NCI-H345 treated with DMSO at 0.1 percent for 48 hours (cell line): Measurements from ENCODE around the gene UQCC5.

Experiments used
- DNase-seq: peaks from one replicate; lab custom pipeline; 2025; ENCODE audit not compliant: unreplicated experiment; lab: John Stamatoyannopoulos, UW

Gene UQCC5

DNA sequence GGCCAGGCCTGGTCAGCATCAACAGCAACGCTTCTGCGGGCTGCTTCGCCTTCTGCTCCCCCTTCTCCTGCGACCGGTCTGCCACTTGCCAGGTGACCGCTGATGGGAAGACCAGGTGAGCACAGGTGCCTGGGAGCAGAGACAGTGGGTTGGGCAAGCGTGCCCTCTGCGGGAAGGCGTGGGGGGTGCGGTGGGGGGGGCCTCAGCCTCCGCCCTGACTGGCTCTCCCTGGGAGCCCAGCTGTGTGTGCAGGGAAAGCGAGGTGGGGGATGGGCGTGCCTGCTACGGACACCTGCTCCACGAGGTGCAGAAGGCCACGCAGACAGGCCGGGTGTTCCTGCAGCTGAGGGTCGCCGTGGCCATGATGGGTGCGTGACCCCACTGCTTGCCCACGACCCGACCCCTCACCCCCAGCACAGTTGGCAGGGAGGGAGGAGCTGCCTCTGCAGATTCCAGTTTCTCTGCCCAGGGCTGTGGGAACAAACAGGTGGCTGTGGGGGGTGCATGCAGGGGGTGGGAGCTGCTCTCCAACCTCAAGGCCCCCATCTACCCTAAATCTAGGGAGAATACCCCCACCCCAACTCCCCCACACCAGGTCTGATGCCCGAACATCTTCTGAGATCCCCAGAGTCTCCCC, 32.5 kb upstream of the UQCC5 start:
- no peak for DNase-seq

GRCh38 chr3:52504977-52505376, 31.4 kb upstream of the UQCC5 start:
- no peak for DNase-seq

- no peak for DNase-seq
These were observed 30.0 kb upstream of the UQCC5 start for GRCh38 chr3:52506266-52506966.

- no peak for DNase-seq
These were observed 29.0 kb upstream of the UQCC5 start for GRCh38 chr3:52507359-52507758.

DNA sequence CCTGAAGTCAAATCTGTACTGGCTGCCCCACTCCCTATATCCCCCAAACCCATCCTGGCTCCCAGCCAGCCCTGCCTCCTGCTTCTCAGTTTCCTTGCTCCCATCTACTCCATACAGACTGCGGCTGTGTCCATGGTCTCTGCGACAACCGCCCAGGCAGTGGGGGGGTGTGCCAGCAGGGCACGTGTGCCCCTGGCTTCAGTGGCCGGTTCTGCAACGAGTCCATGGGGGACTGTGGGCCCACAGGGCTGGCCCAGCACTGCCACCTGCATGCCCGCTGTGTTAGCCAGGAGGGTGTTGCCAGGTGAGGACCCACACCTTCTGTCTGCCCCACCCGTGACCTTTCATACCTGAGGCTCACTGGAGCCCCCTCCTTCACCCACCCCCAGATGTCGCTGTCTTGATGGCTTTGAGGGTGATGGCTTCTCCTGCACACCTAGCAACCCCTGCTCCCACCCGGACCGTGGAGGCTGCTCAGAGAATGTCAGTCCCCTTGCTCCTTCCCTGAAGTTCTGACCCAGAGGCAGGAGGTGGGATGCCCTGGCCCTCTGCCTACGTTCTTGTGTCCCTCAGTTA, 26.6 kb upstream of the UQCC5 start:
- no peak for DNase-seq

- no peak for DNase-seq
These were observed 24.9 kb upstream of the UQCC5 start for GRCh38 chr3:52511509-52511908.

GRCh38 chr3:52512105-52512504, 24.3 kb upstream of the UQCC5 start:
- no peak for DNase-seq

GRCh38 chr3:52512727-52513126, 23.7 kb upstream of the UQCC5 start:
- DNase-seq = no peak

GRCh38 chr3:52513281-52513680, 23.1 kb upstream of the UQCC5 start:
- no peak for DNase-seq

DNA sequence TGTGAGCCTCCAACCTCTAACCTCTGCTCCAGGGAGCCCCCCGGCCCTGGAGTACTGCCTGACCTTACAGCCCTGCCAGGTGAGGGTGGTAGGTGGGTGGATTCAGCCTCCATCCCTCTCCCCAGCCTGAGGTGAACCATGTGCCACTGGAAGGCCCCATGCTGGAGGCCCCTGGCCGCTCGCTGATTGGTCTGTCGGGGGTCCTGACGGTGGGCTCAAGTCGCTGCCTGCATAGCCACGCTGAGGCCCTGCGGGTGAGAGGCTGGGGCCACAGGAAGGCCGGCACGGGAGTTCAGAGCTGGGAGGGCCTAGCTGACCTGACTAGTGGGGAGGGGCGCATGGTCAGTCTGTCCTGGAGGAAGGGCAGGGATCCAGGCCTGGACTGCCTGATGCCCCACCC, 21.8 kb upstream of the UQCC5 start:
- DNase-seq = no peak

DNA sequence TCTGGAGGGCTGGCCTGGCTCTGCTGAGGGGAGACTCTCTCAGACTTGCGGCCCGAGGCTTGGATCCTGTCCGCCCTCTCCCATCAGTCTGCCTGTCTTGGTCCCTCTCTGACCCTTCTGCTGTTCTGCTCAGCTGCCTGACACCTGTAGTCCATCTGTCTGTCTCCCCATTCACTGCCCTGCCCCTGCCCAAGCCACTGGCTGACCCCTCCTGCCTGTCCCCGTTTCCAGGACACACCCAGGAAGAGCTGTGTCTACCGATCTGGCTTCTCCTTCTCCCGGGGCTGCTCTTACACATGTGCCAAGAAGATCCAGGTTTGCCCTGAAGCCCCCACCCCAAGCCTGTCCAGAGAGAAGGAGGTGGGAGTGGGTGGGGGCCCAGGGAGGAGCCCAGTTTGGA, 21.2 kb upstream of the UQCC5 start:
- DNase-seq = no peak

DNA sequence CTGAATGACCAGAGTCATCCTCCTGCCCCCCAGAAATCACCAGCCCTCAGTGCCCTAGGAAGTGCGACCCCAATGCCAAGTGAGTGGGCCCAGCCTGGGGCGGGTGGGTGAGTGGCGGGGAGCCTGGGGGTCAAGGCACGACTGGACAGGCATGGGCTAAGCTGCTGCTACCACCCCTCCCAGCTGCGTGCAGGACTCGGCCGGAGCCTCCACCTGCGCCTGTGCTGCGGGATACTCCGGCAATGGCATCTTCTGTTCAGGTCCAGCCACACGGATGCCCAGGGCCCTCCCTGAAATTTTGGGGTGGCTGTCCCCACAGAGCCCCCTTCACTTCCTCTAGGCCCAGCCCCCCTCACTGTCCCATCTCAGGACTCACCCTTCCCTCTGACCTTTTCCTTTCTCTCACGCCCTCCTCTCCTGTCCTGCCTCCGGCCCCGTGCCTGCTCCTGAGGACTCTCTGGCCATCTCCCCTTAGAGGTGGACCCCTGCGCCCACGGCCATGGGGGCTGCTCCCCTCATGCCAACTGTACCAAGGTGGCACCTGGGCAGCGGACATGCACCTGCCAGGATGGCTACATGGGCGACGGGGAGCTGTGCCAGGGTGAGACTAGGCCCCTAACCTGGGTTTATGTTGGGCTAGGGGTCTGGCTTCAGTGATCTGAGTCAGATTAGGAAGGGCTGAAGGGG, 19.8 kb upstream of the UQCC5 start:
- no peak for DNase-seq

DNA sequence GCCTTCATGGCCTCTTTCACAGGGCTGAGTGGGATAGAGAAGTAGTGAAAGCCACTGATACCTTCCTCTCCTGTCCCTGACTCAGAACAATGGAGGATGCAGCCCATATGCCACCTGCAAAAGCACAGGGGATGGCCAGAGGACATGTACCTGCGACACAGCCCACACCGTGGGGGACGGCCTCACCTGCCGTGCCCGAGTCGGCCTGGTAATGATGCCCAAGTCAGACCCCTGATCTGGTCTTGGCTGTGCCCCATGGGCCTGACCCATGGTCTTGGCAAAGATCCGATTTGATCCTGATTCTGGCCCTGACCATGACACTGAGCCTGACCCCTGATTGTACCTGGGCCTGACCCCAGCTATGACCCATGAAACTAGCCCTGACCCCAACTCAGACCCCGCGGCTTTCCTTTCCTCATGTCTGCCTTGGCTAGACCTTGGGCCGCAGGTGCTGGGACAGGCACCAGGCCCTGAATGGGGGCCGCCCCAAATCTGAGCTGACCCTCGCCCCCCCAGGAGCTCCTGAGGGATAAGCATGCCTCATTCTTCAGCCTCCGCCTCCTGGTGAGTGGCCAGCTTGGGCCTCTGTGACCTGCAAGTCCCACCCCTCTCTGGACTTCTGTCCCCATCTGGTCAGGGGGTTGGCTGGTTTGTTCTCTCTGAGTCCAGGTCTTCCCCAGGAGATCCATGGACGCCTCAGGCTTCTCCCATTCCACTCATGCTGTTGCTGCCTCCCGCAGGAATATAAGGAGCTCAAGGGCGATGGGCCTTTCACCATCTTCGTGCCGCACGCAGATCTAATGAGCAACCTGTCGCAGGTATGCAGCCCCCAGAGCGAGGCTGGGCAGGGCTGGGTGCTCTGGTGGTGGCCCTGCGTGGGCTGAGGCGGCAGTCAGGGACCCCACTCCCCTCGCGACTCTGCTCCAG, 18.3 kb upstream of the UQCC5 start:
- no peak for DNase-seq

GRCh38 chr3:52518723-52519444, 17.5 kb upstream of the UQCC5 start:
- DNase-seq = no peak

DNA sequence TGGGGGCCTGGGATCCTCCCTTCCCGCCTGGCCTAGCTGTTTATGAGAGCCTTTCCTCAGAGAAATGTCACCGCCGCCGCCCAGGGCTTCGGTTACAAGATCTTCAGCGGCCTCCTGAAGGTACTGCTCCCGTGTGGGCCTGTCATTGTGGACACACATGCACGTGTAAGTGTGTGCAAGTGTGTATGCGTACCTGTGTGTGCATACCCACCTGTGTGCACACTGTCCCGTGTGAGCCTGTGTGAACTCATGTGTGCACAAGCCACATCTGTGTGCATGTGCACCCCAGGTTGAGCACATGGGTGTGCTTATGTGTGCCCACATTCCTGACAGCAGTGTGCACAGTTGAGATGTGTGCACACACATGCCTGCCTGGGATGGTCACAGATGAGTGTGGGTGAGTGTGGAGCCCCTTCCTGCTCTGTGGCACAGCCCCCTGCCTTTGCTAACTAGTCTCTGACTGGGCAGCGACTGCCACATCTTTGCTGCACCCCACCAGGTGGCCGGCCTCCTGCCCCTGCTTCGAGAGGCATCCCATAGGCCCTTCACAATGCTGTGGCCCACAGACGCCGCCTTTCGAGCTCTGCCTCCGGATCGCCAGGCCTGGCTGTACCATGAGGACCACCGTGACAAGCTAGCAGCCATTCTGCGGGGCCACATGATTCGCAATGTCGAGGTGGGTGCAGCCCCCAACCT, 16.8 kb upstream of the UQCC5 start:
- DNase-seq = no peak

DNA sequence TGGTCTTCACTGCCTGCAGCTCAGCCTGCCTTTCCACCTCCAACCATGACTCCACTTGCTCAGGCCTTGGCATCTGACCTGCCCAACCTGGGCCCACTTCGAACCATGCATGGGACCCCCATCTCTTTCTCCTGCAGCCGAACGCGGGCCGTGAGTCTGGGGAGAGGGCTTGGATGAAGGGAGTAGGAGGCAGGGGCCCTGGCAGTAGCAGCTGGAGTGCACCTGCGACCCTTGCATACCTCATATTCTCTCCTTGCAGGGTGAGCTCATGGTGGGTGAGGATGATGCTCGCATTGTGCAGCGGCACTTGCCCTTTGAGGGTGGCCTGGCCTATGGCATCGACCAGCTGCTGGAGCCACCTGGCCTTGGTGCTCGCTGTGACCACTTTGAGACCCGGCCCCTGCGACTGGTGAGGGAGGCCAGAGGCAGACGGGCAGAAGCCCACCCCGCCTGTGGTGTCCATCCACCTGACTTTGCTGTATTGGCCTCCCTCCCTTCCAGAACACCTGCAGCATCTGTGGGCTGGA, 16.2 kb upstream of the UQCC5 start:
- no peak for DNase-seq

- DNase-seq = no peak
These were observed 15.5 kb upstream of the UQCC5 start for GRCh38 chr3:52520716-52521487.

DNA sequence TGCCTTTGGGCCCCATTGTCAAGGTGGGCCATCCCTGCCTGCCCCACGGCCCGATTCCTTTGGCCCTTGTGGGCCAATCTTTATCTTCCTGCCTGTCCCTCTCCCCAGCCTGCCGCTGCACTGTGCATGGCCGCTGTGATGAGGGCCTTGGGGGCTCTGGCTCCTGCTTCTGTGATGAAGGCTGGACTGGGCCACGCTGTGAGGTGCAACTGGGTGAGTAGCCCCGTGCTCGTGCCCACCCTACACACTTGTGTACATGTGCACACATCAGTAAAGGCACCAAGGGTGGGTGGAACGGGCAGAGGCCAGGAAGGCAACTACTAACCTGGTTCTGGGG, 14.9 kb upstream of the UQCC5 start:
- no peak for DNase-seq
